WI38 (cell line): ENCODE data around the gene NHP2.
"Not testable (repeated sequence)": the region's sequence is repeated elsewhere in the genome, so short reads cannot be mapped to it uniquely, and the experiment has no call there.

ENCODE experiments used
- H3K4me3 ChIP-seq: 2 replicates; pipeline ENCODE4 v1.5.1; 2011; ENCODE audit warnings: low read depth, mild to moderate bottlenecking, control low read depth, low read length
- TF ChIP-seq, protein P1 (sequence below): IDR thresholded peaks from 2 replicates; pipeline ENCODE4 v1.5.1; 2012; ENCODE audit warnings: low read depth, mild to moderate bottlenecking, control low read depth, low read length

NHP2 gene

GRCh38 chr5:178129296-178129695 lies 24.4 kb downstream of the NHP2 start:
- TF ChIP-seq, protein P1, sequence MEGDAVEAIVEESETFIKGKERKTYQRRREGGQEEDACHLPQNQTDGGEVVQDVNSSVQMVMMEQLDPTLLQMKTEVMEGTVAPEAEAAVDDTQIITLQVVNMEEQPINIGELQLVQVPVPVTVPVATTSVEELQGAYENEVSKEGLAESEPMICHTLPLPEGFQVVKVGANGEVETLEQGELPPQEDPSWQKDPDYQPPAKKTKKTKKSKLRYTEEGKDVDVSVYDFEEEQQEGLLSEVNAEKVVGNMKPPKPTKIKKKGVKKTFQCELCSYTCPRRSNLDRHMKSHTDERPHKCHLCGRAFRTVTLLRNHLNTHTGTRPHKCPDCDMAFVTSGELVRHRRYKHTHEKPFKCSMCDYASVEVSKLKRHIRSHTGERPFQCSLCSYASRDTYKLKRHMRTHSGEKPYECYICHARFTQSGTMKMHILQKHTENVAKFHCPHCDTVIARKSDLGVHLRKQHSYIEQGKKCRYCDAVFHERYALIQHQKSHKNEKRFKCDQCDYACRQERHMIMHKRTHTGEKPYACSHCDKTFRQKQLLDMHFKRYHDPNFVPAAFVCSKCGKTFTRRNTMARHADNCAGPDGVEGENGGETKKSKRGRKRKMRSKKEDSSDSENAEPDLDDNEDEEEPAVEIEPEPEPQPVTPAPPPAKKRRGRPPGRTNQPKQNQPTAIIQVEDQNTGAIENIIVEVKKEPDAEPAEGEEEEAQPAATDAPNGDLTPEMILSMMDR, result no peak
- H3K4me3 ChIP-seq, result no peak overlapping the region

- not testable (repeated sequence) for H3K4me3 ChIP-seq
These were observed 26.2 kb downstream of the NHP2 start for GRCh38 chr5:178127300-178128009.

- no peak overlapping the region for H3K4me3 ChIP-seq
- TF ChIP-seq, protein P1, result no peak
These were observed 27.1 kb downstream of the NHP2 start for GRCh38 chr5:178126556-178126955.

DNA sequence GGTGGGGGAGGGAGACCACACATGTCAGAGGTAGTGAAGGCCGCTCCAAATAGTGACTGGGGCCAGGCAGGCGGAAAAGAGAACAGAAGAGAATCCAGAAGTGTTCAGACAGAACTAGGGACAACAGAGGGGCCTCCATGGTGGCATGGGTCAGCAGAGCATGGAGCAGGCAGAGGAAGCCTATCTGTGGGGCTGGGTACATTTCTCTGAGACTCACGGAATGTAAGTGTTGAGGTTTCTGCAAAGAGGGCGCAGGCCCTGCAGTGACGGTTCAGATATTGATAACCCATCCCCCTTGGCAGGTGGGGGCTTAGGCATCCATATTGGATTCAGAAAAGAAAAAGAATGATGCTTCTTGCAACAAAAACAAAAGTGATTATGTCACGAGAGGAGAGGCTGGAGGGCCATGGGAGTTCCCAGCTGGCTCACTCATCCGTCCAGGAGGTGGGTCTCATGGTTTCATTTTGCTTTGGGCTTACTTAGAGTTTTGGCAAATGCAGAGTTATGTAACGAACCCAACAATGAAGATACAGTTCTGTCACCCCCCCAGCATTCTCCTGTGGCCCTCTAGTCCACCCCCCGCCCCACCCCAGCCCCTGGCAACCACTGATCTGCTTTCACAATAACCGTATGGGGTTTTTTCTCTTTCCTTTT lies 28.3 kb downstream of the NHP2 start:
- no peak overlapping the region for H3K4me3 ChIP-seq
- TF ChIP-seq, protein P1, result no peak

GRCh38 chr5:178123966-178124925 lies 29.4 kb downstream of the NHP2 start:
- TF ChIP-seq, protein P1, result no peak
- no peak overlapping the region for H3K4me3 ChIP-seq

DNA sequence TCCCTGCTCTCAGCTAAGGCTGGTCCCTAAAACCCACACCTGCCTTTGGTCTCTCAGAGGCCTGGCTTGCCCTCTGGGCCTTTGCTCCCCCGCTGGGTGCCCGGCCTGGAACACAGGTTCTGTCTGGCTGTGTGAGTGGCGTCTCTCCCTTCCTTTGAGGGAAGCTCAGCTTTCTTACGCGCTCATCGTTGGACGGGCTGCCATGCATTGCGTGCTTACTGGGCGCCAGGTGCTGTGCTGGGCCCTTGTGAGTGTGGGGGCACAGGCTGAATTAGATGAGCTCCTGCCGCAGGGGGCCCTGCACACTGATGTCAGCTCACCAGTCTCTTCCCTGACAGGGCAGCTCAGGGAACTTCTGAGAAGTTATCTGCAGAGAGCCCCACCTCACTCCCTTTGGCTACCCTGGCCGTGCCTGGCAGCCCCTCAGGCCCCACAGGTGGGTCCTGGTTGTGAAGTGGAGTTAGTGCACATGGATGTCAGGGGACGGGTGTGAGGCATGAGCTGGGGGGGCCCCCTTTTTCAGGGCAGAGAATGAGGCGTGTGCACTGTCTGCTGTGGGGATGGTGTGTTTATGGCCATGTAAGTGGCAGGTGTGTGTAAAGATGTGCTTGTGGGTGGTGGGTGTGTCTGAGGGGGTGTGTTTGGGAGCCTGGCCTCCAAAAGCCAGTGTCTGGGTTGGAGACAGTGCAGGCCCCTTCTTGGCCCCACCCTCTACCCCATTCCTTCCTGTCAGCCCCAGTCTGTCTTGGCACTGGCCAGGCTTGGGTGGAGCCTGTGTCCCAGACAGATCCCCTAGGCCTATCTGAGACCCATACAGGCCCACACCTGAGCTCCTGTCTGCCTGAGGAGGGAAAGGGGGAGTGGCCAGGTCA lies 30.4 kb downstream of the NHP2 start:
- TF ChIP-seq, protein P1, result no peak
- H3K4me3 ChIP-seq, result no peak overlapping the region

DNA sequence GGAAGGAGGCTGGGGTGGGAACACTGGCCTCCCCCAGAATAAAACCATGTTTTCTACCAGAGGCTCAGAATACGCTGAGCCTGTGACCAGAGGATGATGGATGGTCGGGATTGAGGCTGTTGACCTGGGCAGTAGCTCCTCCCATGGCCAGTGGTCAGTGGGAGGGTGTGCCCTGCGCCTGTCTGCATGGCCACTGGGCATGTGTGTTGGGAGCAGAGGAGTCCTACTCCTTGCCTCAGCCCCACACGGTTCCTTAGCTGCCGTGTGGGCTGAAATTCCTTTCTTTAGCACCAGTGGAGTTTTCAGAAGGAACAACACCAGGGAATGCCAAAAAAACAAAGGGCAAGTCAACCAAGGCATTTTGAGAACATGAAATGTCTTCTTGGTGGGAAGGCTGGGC lies 31.3 kb downstream of the NHP2 start:
- TF ChIP-seq, protein P1, result no peak
- no peak overlapping the region for H3K4me3 ChIP-seq
